HCT116 (cell line): ENCODE results near the gene EI24. TPM values are rescaled to one million over a fixed set of nuclear protein-coding genes. Genes with fewer than 3 reads are reported as not detected.

Source experiments
- ATAC-seq: fragments of 200-7000 bp; cut with Tn5 transposase; 2 replicates; pipeline ENCODE4 v1.9.1; 2020; ENCODE audit warnings: mild to moderate bottlenecking, moderate library complexity
- BruUV-seq: library from RNA; stranded (reverse); fragments of 400-500 nt; replicated peaks from 2 replicates; lab custom pipeline; 2021; lab: Mats Ljungman, UMichigan
- CTCF ChIA-PET: fragments of 300-600 bp; sonication (Branson Sonifier 250); formaldehyde crosslinking; loops from one replicate; lab custom pipeline; 2021; ENCODE audit warnings: antibody characterized with exemption; lab: Charles Lee
- POLR2A ChIA-PET: fragments of 300-600, 350-600 bp; sonication (Branson Sonifier 250); formaldehyde crosslinking; loops from one replicate; lab custom pipeline; 2021; ENCODE audit warnings: antibody characterized with exemption; lab: Charles Lee
- RAD21 ChIA-PET, 2 experiments: fragments of 300-600 bp; sonication (Branson Sonifier 250); formaldehyde crosslinking; loops; one replicate each; lab custom pipeline; 2023; ENCODE audit warnings: low total read pairs in 2 of 2; ENCODE audit not compliant: uncharacterized antibody in 2 of 2, unreplicated experiment in 2 of 2, low non-redundant PET in 1 of 2; lab: Charles Lee
- DNase-seq: peaks from one replicate; pipeline ENCODE4 v3.0.0-alpha.2; 2010; ENCODE audit warnings: low read depth, low spot score
- H2AFZ ChIP-seq: fragments of 200-600 bp; shearing (Covaris generic), sonication (generic); 2 replicates; pipeline ENCODE4 v1.6.1; 2017; ENCODE audit warnings: low read depth, mixed run types, mixed read lengths, antibody characterized with exemption, low read length; ENCODE audit not compliant: poor library complexity, severe bottlenecking
- H3K27ac ChIP-seq: 2 replicates; pipeline ENCODE4 v1.5.1; 2012; ENCODE audit warnings: low read depth, low read length
- H3K27me3 ChIP-seq: fragments of 200-600 bp; sonication (generic); 2 replicates; pipeline ENCODE4 v1.6.1; 2016; ENCODE audit warnings: mixed run types, low read length, mixed read lengths; ENCODE audit not compliant: insufficient read depth
- H3K36me3 ChIP-seq, 2 experiments: fragments of 200-500 bp in 1 of 2; fragments of 200-600 bp in 1 of 2; sonication (Bioruptor generic) in 1 of 2; sonication (generic) in 1 of 2; 2 replicates each; pipeline versions ENCODE4 v1.5.1 to v1.6.1; 2014 to 2016; ENCODE audit warnings: low read length in 2 of 2, inconsistent platforms in 1 of 2, mixed read lengths in 1 of 2, mixed run types in 1 of 2; ENCODE audit not compliant: insufficient read depth in 2 of 2, control insufficient read depth in 1 of 2
- H3K4me1 ChIP-seq, 2 experiments: fragments of 200-600 bp in 1 of 2; sonication (generic) in 1 of 2; 2 replicates each; pipeline versions ENCODE4 v1.5.1 to v1.6.1; 2012 to 2017; ENCODE audit warnings: low read length in 2 of 2, inconsistent platforms in 1 of 2, mild to moderate bottlenecking in 1 of 2, mixed read lengths in 1 of 2, mixed run types in 1 of 2, moderate library complexity in 1 of 2; ENCODE audit not compliant: insufficient read depth in 2 of 2, control insufficient read depth in 1 of 2
- H3K4me2 ChIP-seq: fragments of 200-600 bp; sonication (generic); 2 replicates; pipeline ENCODE4 v1.6.1; 2017; ENCODE audit warnings: mixed run types, low read length, mixed read lengths
- H3K4me3 ChIP-seq, 2 experiments: fragments of 200-600 bp in 1 of 2; sonication (generic) in 1 of 2; replicated peaks in 1 of 2; 2 replicates each; pipeline ENCODE4 v1.5.1; 2011 to 2016; ENCODE audit warnings: low read length in 2 of 2, control low read depth in 1 of 2, low read depth in 1 of 2, mild to moderate bottlenecking in 1 of 2, mixed read lengths in 1 of 2, mixed run types in 1 of 2
- H3K79me2 ChIP-seq: fragments of 200-600 bp; sonication (generic); 2 replicates; pipeline ENCODE4 v1.6.1; 2017; ENCODE audit warnings: mild to moderate bottlenecking, mixed run types, low read length, moderate library complexity, mixed read lengths; ENCODE audit not compliant: insufficient read depth
- H3K9ac ChIP-seq: fragments of 200-600 bp; sonication (generic); 2 replicates; pipeline ENCODE4 v1.6.1; 2016; ENCODE audit warnings: low read length, mixed read lengths
- H3K9me2 ChIP-seq: fragments of 200-600 bp; sonication (generic), shearing (Covaris generic); 2 replicates; pipeline ENCODE4 v1.6.1; 2017; ENCODE audit warnings: mixed run types, mild to moderate bottlenecking, moderate library complexity; ENCODE audit not compliant: insufficient read depth
- H3K9me3 ChIP-seq, 2 experiments: fragments of 200-500 bp in 1 of 2; fragments of 200-600 bp in 1 of 2; sonication (Bioruptor generic) in 1 of 2; sonication (generic) in 1 of 2; 2 replicates each; pipeline ENCODE4 v1.6.1; 2014 to 2017; ENCODE audit warnings: low read length in 2 of 2, mixed read lengths in 2 of 2, inconsistent platforms in 1 of 2, low read depth in 1 of 2, mild to moderate bottlenecking in 1 of 2, mixed run types in 1 of 2, moderate library complexity in 1 of 2; ENCODE audit not compliant: control insufficient read depth in 1 of 2, insufficient read depth in 1 of 2
- H4K20me1 ChIP-seq: fragments of 200-600 bp; sonication (generic), shearing (Covaris generic); 2 replicates; pipeline ENCODE4 v1.6.1; 2017; ENCODE audit warnings: mixed run types, mild to moderate bottlenecking, moderate library complexity; ENCODE audit not compliant: insufficient read depth
- CBX3 ChIP-seq: IDR thresholded peaks from 2 replicates; pipeline ENCODE4 v1.6.1; 2012; ENCODE audit warnings: low read depth
- CEBPB ChIP-seq: IDR thresholded peaks from 2 replicates; pipeline ENCODE4 v1.6.1; 2012; ENCODE audit warnings: low read depth
- CTCF ChIP-seq, 3 experiments: fragments of 200-600 bp in 1 of 3; sonication (generic) in 1 of 3; IDR thresholded peaks in 2 of 3; conservative IDR thresholded peaks in 1 of 3; 2 replicates each; pipeline ENCODE4 v1.5.1; 2012 to 2017; ENCODE audit warnings: low read depth in 2 of 3, low read length in 2 of 3, antibody characterized with exemption in 1 of 3, borderline replicate concordance in 1 of 3, control low read depth in 1 of 3, mild to moderate bottlenecking in 1 of 3, mixed read lengths in 1 of 3, mixed run types in 1 of 3, moderate library complexity in 1 of 3; ENCODE audit not compliant: insufficient read depth in 1 of 3
- ELF1 ChIP-seq: IDR thresholded peaks from 2 replicates; pipeline ENCODE4 v1.6.1; 2012; ENCODE audit warnings: low read depth, borderline replicate concordance
- EZH2 ChIP-seq: fragments of 200-600 bp; sonication (generic); IDR thresholded peaks from 2 replicates; pipeline ENCODE4 v1.6.1; 2017; ENCODE audit warnings: antibody characterized with exemption, mixed run types
- EZH2phosphoT487 ChIP-seq: fragments of 200-600 bp; IDR thresholded peaks from 2 replicates; pipeline ENCODE4 v1.6.1; 2018; ENCODE audit warnings: antibody characterized with exemption, borderline replicate concordance
- FOSL1 ChIP-seq: IDR thresholded peaks from 2 replicates; pipeline ENCODE4 v1.6.1; 2012; ENCODE audit warnings: low read depth
- MAX ChIP-seq: IDR thresholded peaks from 2 replicates; pipeline ENCODE4 v1.6.1; 2012
- POLR2A ChIP-seq: IDR thresholded peaks from 2 replicates; pipeline ENCODE4 v1.7.0; 2011; ENCODE audit warnings: borderline replicate concordance; ENCODE audit not compliant: insufficient read depth, insufficient read length; ENCODE audit errors: extremely low read depth
- POLR2AphosphoS5 ChIP-seq: IDR thresholded peaks from 2 replicates; pipeline ENCODE4 v1.6.1; 2011; ENCODE audit warnings: mild to moderate bottlenecking, low read depth, low read length, moderate library complexity
- RAD21 ChIP-seq: IDR thresholded peaks from 2 replicates; pipeline ENCODE4 v1.6.1; 2012; ENCODE audit warnings: low read depth, mild to moderate bottlenecking
- REST ChIP-seq: IDR thresholded peaks from 2 replicates; pipeline ENCODE4 v1.6.1; 2012; ENCODE audit warnings: low read depth
- SIN3A ChIP-seq: IDR thresholded peaks from 2 replicates; pipeline ENCODE4 v1.6.1; 2012; ENCODE audit warnings: low read depth
- SP1 ChIP-seq: IDR thresholded peaks from 2 replicates; pipeline ENCODE4 v1.6.1; 2012; ENCODE audit warnings: low read depth
- SRF ChIP-seq: IDR thresholded peaks from 2 replicates; pipeline ENCODE4 v1.6.1; 2012; ENCODE audit warnings: low read depth
- TCF7L2 ChIP-seq: IDR thresholded peaks from 2 replicates; pipeline ENCODE4 v1.7.0; 2011; ENCODE audit warnings: borderline replicate concordance, inconsistent platforms; ENCODE audit not compliant: insufficient read depth, insufficient read length; ENCODE audit errors: extremely low read depth
- YY1 ChIP-seq: IDR thresholded peaks from 2 replicates; pipeline ENCODE4 v1.6.1; 2011; ENCODE audit warnings: low read length, low read depth, moderate library complexity, mild to moderate bottlenecking; ENCODE audit not compliant: insufficient replicate concordance; ENCODE audit errors: extremely low read depth
- ZBTB33 ChIP-seq: IDR thresholded peaks from 2 replicates; pipeline ENCODE4 v1.6.1; 2011; ENCODE audit warnings: mild to moderate bottlenecking, low read length, moderate library complexity; ENCODE audit not compliant: insufficient replicate concordance; ENCODE audit errors: extremely low read depth
- ZNF274 ChIP-seq: fragments of 200-500 bp; sonication (Bioruptor generic); IDR thresholded peaks from 2 replicates; pipeline ENCODE4 v1.6.1; 2014; ENCODE audit warnings: mild to moderate bottlenecking, low read depth, low read length, inconsistent platforms
- intact Hi-C: fragments of 100-400 bp; cut with micrococcal nuclease; formaldehyde crosslinking; loops from 2 replicates; pipeline ENCODE4 v1.10.0; 2022
- total RNA-seq: library from RNA; stranded (reverse); gene quantifications from one replicate; pipeline ENCODE4 v1.2.1, GENCODE V29; 2021; ENCODE audit not compliant: unreplicated experiment

EI24 gene
- total RNA-seq, 1 experiment from 2014 or later, result 130 TPM

GRCh38 chr11:125553357-125553756, 15.9 kb upstream of the EI24 start:
- Histone ChIP-seq H3K9me3 (no peaks in the 10 kb centered on the region), H3K36me3 (no peaks in the 10 kb centered on the region), H3K9me2 (no peaks in the 10 kb centered on the region), H3K4me3 (no peak overlapping the region), H3K4me2 (no peak overlapping the region), H3K27me3 (no peaks in the 10 kb centered on the region), H3K4me1 (no peaks in the 10 kb centered on the region), H3K27ac (no peak overlapping the region), H2AFZ (no peak overlapping the region), H4K20me1 (no peaks in the 10 kb centered on the region), H3K9ac (no peak overlapping the region), H3K79me2 (no peaks in the 10 kb centered on the region)
- ChIA-PET POLR2A (no interaction called here), RAD21 (no interaction called here), CTCF (interaction anchor here (0.6 to 1.3 kb wide), 2 partner anchors 16 to 26 kb away, joined by 3 to 5 read pairs; partner anchors contain the start of gene EI24)
- TF ChIP-seq POLR2AphosphoS5 (no peak), ELF1 (no peak), MAX (no peak), SIN3A (no peak), POLR2A (no peak), CTCF (IDR thresholded peaks at IDR 0.05 in 2 of 3, conservative IDR thresholded peaks at IDR 0.05 in 1 of 3; ENCODE audit: borderline replicate concordance in 1 of 3, insufficient read depth in 1 of 3, low read depth in 2 of 3, low read length in 2 of 3) (no peak), ZNF274 (no peak), EZH2 (no peak), CBX3 (no peak), REST (no peak), ZBTB33 (no peak), FOSL1 (no peak), TCF7L2 (no peak), YY1 (no peak), EZH2phosphoT487 (no peak), SP1 (no peak), CEBPB (no peak), SRF (no peak), RAD21 (no peak)
- intact Hi-C loops, result no loop called here
- no TSS peak for BruUV-seq
- DNase-seq, result no peak
- ATAC-seq, result no peak
